IMR-90 (cell line): ENCODE data around the gene KBTBD8. TPM values are rescaled to one million over a fixed set of nuclear protein-coding genes. Genes with fewer than 3 reads are reported as not detected.

Experiments
- ATAC-seq: fragments of 200-7000 bp; cut with Tn5 transposase; 2 replicates; pipeline ENCODE4 v1.9.1; 2020; ENCODE audit warnings: low read depth, mild to moderate bottlenecking, moderate library complexity
- BruUV-seq: library from RNA; stranded (reverse); fragments of 400-500 nt; replicated peaks from 2 replicates; lab custom pipeline; 2021; lab: Mats Ljungman, UMichigan
- CTCF ChIA-PET: fragments of 300-600 bp; formaldehyde crosslinking; extraction: SDS; loops from one replicate; lab custom pipeline; 2021; ENCODE audit warnings: antibody characterized with exemption; lab: Yijun Ruan, JAX
- POLR2A ChIA-PET: fragments of 300-600 bp; sonication (Branson Sonifier 250); formaldehyde crosslinking; loops from one replicate; lab custom pipeline; 2022; ENCODE audit warnings: antibody characterized with exemption; ENCODE audit not compliant: unreplicated experiment; lab: Charles Lee
- DNase-seq: peaks from one replicate; pipeline ENCODE4 v3.0.0; 2013
- H2AFZ ChIP-seq: replicated peaks from 2 replicates; pipeline ENCODE3; 2013; ENCODE audit warnings: low read length, mild to moderate bottlenecking; ENCODE audit not compliant: poor library complexity
- H2AK5ac ChIP-seq: 2 replicates; pipeline ENCODE4 v1.6.1; 2013; ENCODE audit warnings: low read depth, low read length, inconsistent platforms
- H2AK9ac ChIP-seq: replicated peaks from 2 replicates; pipeline ENCODE3; 2013; ENCODE audit warnings: mild to moderate bottlenecking, low read depth, low read length, moderate library complexity; ENCODE audit not compliant: poor library complexity
- H2BK120ac ChIP-seq: 2 replicates; pipeline ENCODE4 v1.6.1; 2013; ENCODE audit warnings: low read depth, low read length, inconsistent platforms
- H2BK15ac ChIP-seq: 3 replicates; pipeline ENCODE4 v1.6.1; 2013; ENCODE audit warnings: low read depth, low read length, inconsistent platforms
- H2BK20ac ChIP-seq: 2 replicates; pipeline ENCODE4 v1.6.1; 2013; ENCODE audit warnings: low read depth, mild to moderate bottlenecking, inconsistent platforms, low read length, moderate library complexity
- H2BK5ac ChIP-seq: 2 replicates; pipeline ENCODE4 v1.6.1; 2013; ENCODE audit warnings: mild to moderate bottlenecking, low read depth, low read length, inconsistent platforms; ENCODE audit not compliant: poor library complexity, severe bottlenecking
- H3K14ac ChIP-seq: replicated peaks from 2 replicates; pipeline ENCODE4 v1.6.1; 2013; ENCODE audit warnings: low read depth, low read length, inconsistent platforms
- H3K18ac ChIP-seq: 2 replicates; pipeline ENCODE4 v1.6.1; 2013; ENCODE audit warnings: low read depth, low read length, control low read depth
- H3K23ac ChIP-seq: 2 replicates; pipeline ENCODE4 v1.6.1; 2013; ENCODE audit warnings: low read depth, low read length, inconsistent platforms
- H3K27ac ChIP-seq: 2 replicates; pipeline ENCODE4 v1.5.1; 2013; ENCODE audit warnings: mild to moderate bottlenecking, control low read depth, low read length; ENCODE audit not compliant: insufficient read depth
- H3K27me3 ChIP-seq: 2 replicates; pipeline ENCODE4 v1.6.1; 2013; ENCODE audit warnings: low read length; ENCODE audit not compliant: control insufficient read depth, insufficient read depth
- H3K36me3 ChIP-seq: 2 replicates; pipeline ENCODE4 v1.6.1; 2013; ENCODE audit warnings: low read length, mixed read lengths; ENCODE audit not compliant: control insufficient read depth, insufficient read depth
- H3K4ac ChIP-seq: 2 replicates; pipeline ENCODE4 v1.6.1; 2013; ENCODE audit warnings: low read depth, low read length, inconsistent platforms
- H3K4me1 ChIP-seq: 2 replicates; pipeline ENCODE4 v1.6.1; 2013; ENCODE audit warnings: low read length, mixed read lengths; ENCODE audit not compliant: control insufficient read depth, insufficient read depth
- H3K4me2 ChIP-seq: 2 replicates; pipeline ENCODE4 v1.6.1; 2013; ENCODE audit warnings: low read depth, mild to moderate bottlenecking, control low read depth, low read length, moderate library complexity
- H3K4me3 ChIP-seq: 2 replicates; pipeline ENCODE4 v1.5.1; 2013; ENCODE audit warnings: low read depth, mild to moderate bottlenecking, control low read depth, low read length, moderate library complexity; ENCODE audit not compliant: insufficient read depth
- H3K56ac ChIP-seq: 2 replicates; pipeline ENCODE4 v1.6.1; 2013; ENCODE audit warnings: low read length, inconsistent platforms; ENCODE audit not compliant: insufficient read depth; ENCODE audit errors: extremely low read depth
- H3K79me1 ChIP-seq, 2 experiments: 2 replicates each; pipeline ENCODE4 v1.6.1; 2013; ENCODE audit warnings: low read length in 2 of 2, inconsistent platforms in 1 of 2, low read depth in 1 of 2
- H3K9ac ChIP-seq: 2 replicates; pipeline ENCODE4 v1.6.1; 2013; ENCODE audit warnings: low read depth, low read length, control low read depth
- H3K9me1 ChIP-seq: 2 replicates; pipeline ENCODE4 v1.6.1; 2013; ENCODE audit warnings: low read length, inconsistent platforms; ENCODE audit not compliant: insufficient read depth
- H3K9me3 ChIP-seq: 2 replicates; pipeline ENCODE4 v1.6.1; 2013; ENCODE audit warnings: low read length; ENCODE audit not compliant: control insufficient read depth, insufficient read depth
- H4K20me1 ChIP-seq: 2 replicates; pipeline ENCODE4 v1.6.1; 2013; ENCODE audit warnings: low read length, inconsistent platforms; ENCODE audit not compliant: insufficient read depth
- H4K5ac ChIP-seq: 2 replicates; pipeline ENCODE4 v1.6.1; 2013; ENCODE audit warnings: mild to moderate bottlenecking, low read depth, low read length, control low read depth
- H4K8ac ChIP-seq, 2 experiments: 2 replicates each; pipeline ENCODE4 v1.6.1; 2013; ENCODE audit warnings: low read depth in 2 of 2, low read length in 2 of 2, control low read depth in 1 of 2, inconsistent platforms in 1 of 2
- H4K91ac ChIP-seq: 2 replicates; pipeline ENCODE4 v1.6.1; 2013; ENCODE audit warnings: low read depth, low read length, inconsistent platforms; ENCODE audit not compliant: insufficient read depth
- CHD1 ChIP-seq: IDR thresholded peaks from 2 replicates; pipeline ENCODE4 v1.6.1; 2012; ENCODE audit warnings: low read depth, low read length, improper control_type of control experiment
- RAD21 ChIP-seq: IDR thresholded peaks from 2 replicates; pipeline ENCODE4 v1.6.1; 2012; ENCODE audit warnings: low read length, improper control_type of control experiment
- SMC3 ChIP-seq: fragments of 150-350 bp; IDR thresholded peaks from 2 replicates; pipeline ENCODE4 v1.6.1; 2016; ENCODE audit warnings: low read depth, mild to moderate bottlenecking, antibody characterized with exemption, low read length, moderate library complexity
- WGBS, 2 experiments: methylation state at CpG; one replicate each; pipeline versions ENCODE4 v1.1.5 to v1.1.7; 2013; ENCODE audit warnings: missing lambda C conversion rate in 2 of 2; ENCODE audit not compliant: insufficient read length in 1 of 2; ENCODE audit errors: extremely low coverage in 2 of 2; 5-methylcytosine and 5-hydroxymethylcytosine counted together
- dilution Hi-C: fragments of 300-500 bp; cut with HindIII; formaldehyde crosslinking; loops from one replicate; pipeline ENCODE4 v1.14.3; 2018; ENCODE audit warnings: low sequenced_read_pairs; ENCODE audit not compliant: unreplicated experiment
- in situ Hi-C: fragments of 300-500 bp; cut with MboI; formaldehyde crosslinking; loops from 3 replicates; pipeline ENCODE4 v1.14.3; 2019; ENCODE audit warnings: low sequenced_read_pairs, inconsistent platforms, mixed read lengths
- intact Hi-C: fragments of 100-400 bp; cut with micrococcal nuclease; formaldehyde crosslinking; loops from 2 replicates; pipeline ENCODE4 v1.10.0; 2022
- polyA plus RNA-seq, 3 experiments: library from polyadenylated mRNA; depleted of rRNA; stranded (reverse); fragments of >200 nt; gene quantifications; 2 replicates each; pipeline ENCODE4 v1.2.3, GENCODE V29; 2012; ENCODE audit warnings: low replicate concordance in 1 of 3
- total RNA-seq: library from RNA; depleted of rRNA; stranded (reverse); fragments of >200 nt; gene quantifications from 2 replicates; pipeline ENCODE4 v1.2.3, GENCODE V29; 2012

KBTBD8 gene
- total and polyA plus RNA-seq, 2 of the 4 experiments (the other 2 are of a cell fraction), result 1.5 to 8.6 TPM

GRCh38 chr3:66949898-66950297 is 48.2 kb upstream of the KBTBD8 start:
- BruUV-seq, result no TSS peak
- in situ Hi-C loops, result loop anchor here (25.0 kb wide), 2 partner anchors 412 to 1937 kb away; no protein-coding TSS in a partner anchor
- 40% methylated on average over 2 of the region's 3 CpGs; no CpG with 5 or more reads in 1 of the 2 experiments for WGBS, 2 experiments

More at GRCh38 chr3:66949898-66950297, 48.2 kb upstream of the KBTBD8 start:
- TF ChIP-seq SMC3, result no peak
- TF ChIP-seq CHD1, result no peak
- TF ChIP-seq RAD21, result no peak
- H2BK5ac ChIP-seq, result no peak overlapping the region
- H2BK20ac ChIP-seq, result no peak overlapping the region
- no peak for DNase-seq
- H3K79me1 ChIP-seq, result no peaks in the 10 kb centered on the region
- no peak overlapping the region for H3K18ac ChIP-seq
- no peak overlapping the region for H3K56ac ChIP-seq
- CTCF ChIA-PET, result no interaction called here
- no peak overlapping the region for H4K91ac ChIP-seq
- no peaks in the 10 kb centered on the region for H3K4me1 ChIP-seq
- H4K8ac ChIP-seq, result no peak overlapping the region
- no peak overlapping the region for H3K4ac ChIP-seq
- H3K9ac ChIP-seq, result no peak overlapping the region
- dilution Hi-C loops (no loop called here), intact Hi-C loops (no loop called here)
- H2AFZ ChIP-seq, result no peak overlapping the region
- ATAC-seq, result no peak
- H3K9me1 ChIP-seq, result no peaks in the 10 kb centered on the region; the same call in 1 of the 2 replicates
- no peaks in the 10 kb centered on the region for H4K20me1 ChIP-seq
- no peak overlapping the region for H3K4me2 ChIP-seq
- H3K14ac ChIP-seq, result no peak overlapping the region
- POLR2A ChIA-PET, result no interaction called here
- no peak overlapping the region for H2AK5ac ChIP-seq
- no peak overlapping the region for H2AK9ac ChIP-seq
- no peak overlapping the region for H3K23ac ChIP-seq
- no peaks in the 10 kb centered on the region for H3K9me3 ChIP-seq
- H3K4me3 ChIP-seq, result no peak overlapping the region
- peaks cover 3% of the 10 kb centered on the region; the same call in 1 of the 2 replicates for H3K27me3 ChIP-seq
- no peak overlapping the region for H2BK15ac ChIP-seq
- H3K36me3 ChIP-seq, result no peaks in the 10 kb centered on the region
- H3K27ac ChIP-seq, result no peak overlapping the region
- H4K5ac ChIP-seq, result no peak overlapping the region
- H2BK120ac ChIP-seq, result no peak overlapping the region
